Gastrocnemius medialis (tissue), 4 donors: ENCODE results near the gene GRHPR. TPM values are rescaled to one million over a fixed set of nuclear protein-coding genes. Genes with fewer than 3 reads are reported as not detected.
"Not testable (repeated sequence)": the region's sequence is repeated elsewhere in the genome, so short reads cannot be mapped to it uniquely, and the experiment has no call there.

ENCODE experiments used
- ATAC-seq, 2 donors: fragments of 150-250 bp; one replicate each; pipeline ENCODE4 v1.9.1; 2016
- DNase-seq, 2 donors: peaks; one replicate each; pipeline ENCODE4 v3.0.0-alpha.2; 2019
- H3K27ac ChIP-seq, 4 donors: fragments of 200-600 bp; sonication (generic); 1 replicate in 1 of 4; 2 replicates in 3 of 4; pipeline ENCODE4 v1.5.1; 2016 to 2018; ENCODE audit warnings: mild to moderate bottlenecking in 2 of 4, moderate library complexity in 1 of 4
- H3K27me3 ChIP-seq, 3 donors: fragments of 200-600 bp; sonication (generic) in 2 of 3; 1 replicate in 1 of 3; 2 replicates in 2 of 3; pipeline versions ENCODE4 v1.5.1 to v1.6.0; 2016 to 2019; ENCODE audit warnings: mild to moderate bottlenecking in 1 of 3, moderate library complexity in 1 of 3
- H3K36me3 ChIP-seq, 2 donors: fragments of 200-600 bp; sonication (generic) in 1 of 2; one replicate each; pipeline ENCODE4 v1.5.1; 2017 to 2018
- H3K4me1 ChIP-seq, 2 donors: fragments of 200-600 bp; sonication (generic) in 1 of 2; one replicate each; pipeline ENCODE4 v1.5.1; 2016 to 2017; ENCODE audit warnings: mild to moderate bottlenecking in 2 of 2
- H3K4me3 ChIP-seq, 4 donors: fragments of 200-600 bp; sonication (generic) in 3 of 4; 1 replicate in 1 of 4; 2 replicates in 3 of 4; pipeline ENCODE4 v1.5.1; 2016 to 2019; ENCODE audit warnings: mild to moderate bottlenecking in 2 of 4
- H3K9me3 ChIP-seq, 3 donors: fragments of 200-600 bp; sonication (generic) in 2 of 3; 1 replicate in 1 of 3; 2 replicates in 2 of 3; pipeline ENCODE4 v1.5.1; 2016 to 2019
- POLR2A ChIP-seq, 2 donors: fragments of 450-650 bp; IDR thresholded peaks; one replicate each; pipeline ENCODE4 v1.6.1; 2017; ENCODE audit warnings: antibody characterized with exemption in 2 of 2, mild to moderate bottlenecking in 2 of 2, moderate library complexity in 2 of 2
- in situ Hi-C, 4 donors: fragments of 200-750 bp; cut with MboI; loops; one replicate each; pipeline versions ENCODE4 v1.15.0 to v1.8.0; 2017; ENCODE audit warnings: low sequenced_read_pairs in 4 of 4
- intact Hi-C: fragments of 100-400 bp; cut with DNase I; formaldehyde crosslinking; loops from one replicate; pipeline ENCODE4 v1.15.1; 2023; ENCODE audit warnings: low total_unique reads
- total RNA-seq, 4 donors: library from RNA; depleted of rRNA; stranded (reverse); fragments of >200 nt; gene quantifications; one replicate each; pipeline versions ENCODE4 v1.1.0 to v1.2.3, GENCODE V29; 2016
- TF ChIP-seq, protein P1 (sequence below), 5 experiments: fragments of 450-650 bp in 3 of 5; fragments of 200-600 bp in 2 of 5; sonication (generic) in 2 of 5; IDR thresholded peaks in 4 of 5; conservative IDR thresholded peaks in 1 of 5; 1 replicate in 4 of 5; 2 replicates in 1 of 5; pipeline ENCODE4 v1.5.1; 2016 to 2019; ENCODE audit warnings: antibody characterized with exemption in 5 of 5, mild to moderate bottlenecking in 3 of 5, moderate library complexity in 3 of 5

Gene GRHPR
- total RNA-seq, 4 donors from 2014 or later = 119 to 138 (median 128) TPM

DNA sequence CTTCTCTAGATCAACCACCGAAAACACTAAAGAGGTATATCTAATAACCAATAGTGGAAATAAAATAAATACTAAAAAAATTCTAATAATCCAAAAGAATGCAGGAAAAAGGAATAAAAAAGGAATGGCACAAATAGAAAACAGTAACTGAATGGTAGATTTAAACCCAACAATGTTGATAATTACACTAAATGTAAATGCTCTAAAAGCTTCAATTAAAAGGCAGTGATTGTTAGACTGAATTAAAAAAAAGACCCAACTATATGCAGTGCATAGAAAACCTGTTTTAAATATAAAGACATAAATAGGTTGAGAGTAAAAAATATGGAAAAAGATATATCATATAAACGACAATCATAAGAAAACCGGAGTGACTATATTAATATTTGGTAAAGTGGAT lies 51.9 kb downstream of the GRHPR start:
- in situ Hi-C loops = loop anchor here in 2 of 4 donors (10.0 to 25.0 kb wide), 2 partner anchors 110 to 588 kb away; partner anchors contain the start of gene SHB (in 1 of the 2)
- Histone ChIP-seq H3K27me3 (no peaks in the 10 kb centered on the region), H3K4me3 (no peak overlapping the region), H3K4me1 (no peaks in the 10 kb centered on the region), H3K36me3 (no peaks in the 10 kb centered on the region), H3K27ac (no peak overlapping the region), H3K9me3 (peaks cover 0 to 7% (median 0%) of the 10 kb centered on the region in 3 donors)
- TF ChIP-seq, protein P1, sequence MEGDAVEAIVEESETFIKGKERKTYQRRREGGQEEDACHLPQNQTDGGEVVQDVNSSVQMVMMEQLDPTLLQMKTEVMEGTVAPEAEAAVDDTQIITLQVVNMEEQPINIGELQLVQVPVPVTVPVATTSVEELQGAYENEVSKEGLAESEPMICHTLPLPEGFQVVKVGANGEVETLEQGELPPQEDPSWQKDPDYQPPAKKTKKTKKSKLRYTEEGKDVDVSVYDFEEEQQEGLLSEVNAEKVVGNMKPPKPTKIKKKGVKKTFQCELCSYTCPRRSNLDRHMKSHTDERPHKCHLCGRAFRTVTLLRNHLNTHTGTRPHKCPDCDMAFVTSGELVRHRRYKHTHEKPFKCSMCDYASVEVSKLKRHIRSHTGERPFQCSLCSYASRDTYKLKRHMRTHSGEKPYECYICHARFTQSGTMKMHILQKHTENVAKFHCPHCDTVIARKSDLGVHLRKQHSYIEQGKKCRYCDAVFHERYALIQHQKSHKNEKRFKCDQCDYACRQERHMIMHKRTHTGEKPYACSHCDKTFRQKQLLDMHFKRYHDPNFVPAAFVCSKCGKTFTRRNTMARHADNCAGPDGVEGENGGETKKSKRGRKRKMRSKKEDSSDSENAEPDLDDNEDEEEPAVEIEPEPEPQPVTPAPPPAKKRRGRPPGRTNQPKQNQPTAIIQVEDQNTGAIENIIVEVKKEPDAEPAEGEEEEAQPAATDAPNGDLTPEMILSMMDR (IDR thresholded peaks at IDR 0.05 in 4 of 5, conservative IDR thresholded peaks at IDR 0.05 in 1 of 5) = no peak
- TF ChIP-seq POLR2A (IDR thresholded peaks at IDR 0.05) = no peak
- intact Hi-C loops = no loop called here
- DNase-seq (no peak), ATAC-seq (no peak)

DNA sequence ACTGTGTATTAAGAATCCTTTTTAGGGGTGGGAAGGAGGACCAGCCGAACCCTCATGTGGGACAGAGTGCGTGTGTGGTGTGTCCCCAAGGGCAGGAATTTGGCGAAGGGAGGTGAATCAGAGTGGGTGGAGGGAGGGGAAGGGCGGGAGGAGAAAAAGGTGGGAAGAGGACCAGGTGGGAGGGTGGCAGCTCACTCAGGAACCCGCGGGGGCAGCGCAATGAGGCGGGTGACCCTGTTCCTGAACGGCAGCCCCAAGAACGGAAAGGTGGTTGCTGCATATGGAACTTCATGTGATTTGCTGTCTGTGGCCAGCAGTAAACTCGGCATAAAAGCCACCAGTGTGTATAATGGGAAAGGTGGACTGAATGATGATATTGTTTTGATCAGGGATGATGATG lies 54.4 kb downstream of the GRHPR start:
- Histone ChIP-seq H3K27ac (no peak overlapping the region), H3K36me3 (no peaks in the 10 kb centered on the region), H3K4me3 (no peak overlapping the region), H3K9me3 (peaks cover 0 to 7% (median 0%) of the 10 kb centered on the region in 3 donors), H3K4me1 (no peaks in the 10 kb centered on the region), H3K27me3 (no peaks in the 10 kb centered on the region)
- ATAC-seq (no peak), DNase-seq (no peak)
- intact Hi-C loops (no loop called here), in situ Hi-C loops (loop anchor here in 1 of 4 donors (10.0 kb wide), 1 partner anchor 108 kb away; no protein-coding TSS in a partner anchor)
- TF ChIP-seq POLR2A (IDR thresholded peaks at IDR 0.05) = no peak
- TF ChIP-seq, protein P1 (IDR thresholded peaks at IDR 0.05 in 4 of 5, conservative IDR thresholded peaks at IDR 0.05 in 1 of 5) = no peak

DNA sequence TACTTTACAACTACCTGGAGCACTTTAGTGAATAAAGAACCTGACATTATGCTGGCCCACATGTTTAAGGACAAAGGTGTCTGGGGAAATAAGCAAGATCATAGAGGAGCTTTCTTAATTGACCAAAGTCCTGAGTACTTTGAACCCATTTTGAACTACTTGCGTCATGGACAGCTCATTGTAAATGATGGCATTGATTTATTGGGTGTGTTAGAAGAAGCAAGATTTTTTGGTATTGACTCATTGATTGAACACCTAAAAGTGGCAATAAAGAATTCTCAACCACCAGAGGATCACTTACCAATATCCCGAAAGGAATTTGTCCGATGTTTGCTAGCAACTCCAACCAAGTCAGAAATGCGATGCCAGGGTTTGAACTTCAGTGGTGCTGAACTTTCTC lies 54.9 kb downstream of the GRHPR start:
- H3K27me3 ChIP-seq, intact Hi-C loops, H3K27ac ChIP-seq, H3K9me3 ChIP-seq, ATAC-seq, H3K4me3 ChIP-seq, DNase-seq, H3K36me3 ChIP-seq, H3K4me1 ChIP-seq: not testable (repeated sequence)
- in situ Hi-C loops = loop anchor here in 1 of 4 donors (10.0 kb wide), 1 partner anchor 107 kb away; no protein-coding TSS in a partner anchor

DNA sequence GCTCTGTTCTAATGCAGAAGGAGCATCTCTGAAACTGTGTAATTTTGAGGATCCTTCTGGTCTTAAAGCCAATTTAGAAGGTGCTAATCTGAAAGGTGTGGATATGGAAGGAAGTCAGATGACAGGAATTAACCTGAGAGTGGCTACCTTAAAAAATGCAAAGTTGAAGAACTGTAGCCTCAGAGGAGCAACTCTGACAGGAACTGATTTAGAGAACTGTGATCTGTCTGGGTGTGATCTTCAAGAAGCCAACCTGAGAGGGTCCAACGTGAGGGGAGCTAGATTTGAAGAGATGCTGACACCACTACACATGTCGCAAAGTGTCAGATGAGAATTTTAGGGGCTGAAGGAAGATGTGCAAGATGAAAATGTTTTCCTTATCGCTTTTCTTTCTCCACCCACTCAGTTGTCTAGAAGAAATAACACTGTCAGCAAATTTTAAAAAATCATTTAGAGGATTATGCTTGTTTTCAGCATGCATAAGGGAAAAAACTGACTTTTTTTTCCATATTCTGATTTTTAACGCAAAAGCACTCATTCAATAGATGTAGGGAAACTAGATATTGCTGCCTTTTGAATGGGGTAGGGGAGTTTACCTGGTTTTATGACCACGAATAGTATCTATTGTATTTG lies 55.6 kb downstream of the GRHPR start:
- in situ Hi-C loops = loop anchor here in 1 of 4 donors (10.0 kb wide), 1 partner anchor 107 kb away; no protein-coding TSS in a partner anchor
- not testable (repeated sequence) for H3K4me1 ChIP-seq, ATAC-seq, H3K27me3 ChIP-seq, DNase-seq, H3K4me3 ChIP-seq, H3K36me3 ChIP-seq, H3K27ac ChIP-seq, H3K9me3 ChIP-seq
- intact Hi-C loops = loop anchor here (2.0 kb wide), 1 partner anchor 27 kb away; no protein-coding TSS in a partner anchor

DNA sequence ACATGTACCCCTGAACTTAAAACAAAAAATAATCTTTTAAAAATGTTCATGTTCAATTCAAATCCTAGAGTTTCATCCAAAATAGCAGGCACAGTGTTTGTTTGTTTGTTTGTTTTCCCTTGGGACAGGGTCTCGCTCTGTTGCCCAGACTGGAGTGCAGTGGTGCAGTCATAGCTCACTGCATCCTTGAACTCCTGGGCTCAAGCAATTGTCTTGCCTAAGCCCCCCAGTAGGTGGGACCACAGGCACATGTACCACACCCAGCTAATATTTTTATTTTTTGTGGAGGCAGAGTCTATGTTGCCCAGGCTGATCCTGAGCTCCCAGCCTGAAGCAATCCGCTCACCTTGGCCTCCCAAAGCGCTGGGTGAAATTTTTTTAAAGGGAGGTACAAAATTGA lies 58.3 kb downstream of the GRHPR start:
- in situ Hi-C loops = loop anchor here in 2 of 4 donors (10.0 kb wide), 2 partner anchors 66 to 94 kb away; partner anchors contain the start of gene FBXO10 (in 1 of the 2)
- H3K9me3 ChIP-seq = no peaks in the 10 kb centered on the region
- DNase-seq (no peak), ATAC-seq (no peak)
- no peak overlapping the region for H3K27ac ChIP-seq
- intact Hi-C loops = loop anchor here (10.0 kb wide), 2 partner anchors 314 to 904 kb away; no protein-coding TSS in a partner anchor
- TF ChIP-seq, protein P1 (IDR thresholded peaks at IDR 0.05 in 4 of 5, conservative IDR thresholded peaks at IDR 0.05 in 1 of 5) = no peak
- TF ChIP-seq POLR2A (IDR thresholded peaks at IDR 0.05) = no peak
- no peaks in the 10 kb centered on the region for H3K27me3 ChIP-seq
- H3K36me3 ChIP-seq = no peaks in the 10 kb centered on the region
- peaks cover 4 to 5% of the 10 kb centered on the region in 2 donors for H3K4me1 ChIP-seq
- H3K4me3 ChIP-seq = no peak overlapping the region
